Prostate gland (tissue), 2 donors: ENCODE measurements around the gene NTN1.

Experiments
- CTCF ChIP-seq, 4 experiments: fragments of 200-600 bp in 2 of 4; fragments of 450-650 bp in 2 of 4; sonication (generic) in 2 of 4; IDR thresholded peaks; 1 replicate in 3 of 4; 2 replicates in 1 of 4; pipeline ENCODE4 v1.5.1; 2016 to 2019; ENCODE audit warnings: antibody characterized with exemption in 4 of 4, mild to moderate bottlenecking in 2 of 4, moderate library complexity in 2 of 4
- POLR2A ChIP-seq: fragments of 450-650 bp; IDR thresholded peaks from one replicate; pipeline ENCODE4 v1.6.1; 2016; ENCODE audit warnings: antibody characterized with exemption, mild to moderate bottlenecking

- no peak for TF ChIP-seq POLR2A
- no peak for TF ChIP-seq CTCF (IDR thresholded peaks at IDR 0.05)
Observed at GRCh38 chr17:9166788-9167187, 145.5 kb downstream of the NTN1 start.
